Smooth muscle cell (in vitro differentiated cells): Measurements from ENCODE around the gene OR51F2. TPM values are rescaled to one million over a fixed set of nuclear protein-coding genes. Genes with fewer than 3 reads are reported as not detected.
"Not testable (repeated sequence)": the region's sequence is repeated elsewhere in the genome, so short reads cannot be mapped to it uniquely, and the experiment has no call there.

Source experiments
- DNase-seq: peaks from one replicate; lab custom pipeline; 2025; ENCODE audit not compliant: unreplicated experiment; lab: John Stamatoyannopoulos, UW
- H2AFZ ChIP-seq: fragments of 200-600 bp; sonication (generic); 2 replicates; pipeline ENCODE4 v1.6.0; 2016; ENCODE audit warnings: antibody characterized with exemption, low read depth, mild to moderate bottlenecking
- H3F3A ChIP-seq: fragments of 200-600 bp; sonication (generic); 2 replicates; pipeline ENCODE4 v1.6.0; 2017; ENCODE audit warnings: antibody characterized with exemption, low read depth
- H3K27ac ChIP-seq: fragments of 200-600 bp; sonication (generic); 2 replicates; pipeline ENCODE4 v1.5.1; 2016; ENCODE audit warnings: low read depth, mild to moderate bottlenecking
- H3K27me3 ChIP-seq: fragments of 200-600 bp; sonication (generic); 2 replicates; pipeline ENCODE4 v1.6.1; 2016; ENCODE audit warnings: low read depth, mild to moderate bottlenecking
- H3K36me3 ChIP-seq: fragments of 200-600 bp; sonication (generic); 2 replicates; pipeline ENCODE4 v1.5.1; 2016; ENCODE audit warnings: low read depth
- H3K4me1 ChIP-seq: fragments of 200-600 bp; sonication (generic); 2 replicates; pipeline ENCODE4 v1.5.1; 2016; ENCODE audit warnings: low read depth
- H3K4me2 ChIP-seq: fragments of 200-600 bp; sonication (generic); 2 replicates; pipeline ENCODE4 v1.6.0; 2016; ENCODE audit warnings: mild to moderate bottlenecking
- H3K4me3 ChIP-seq: fragments of 200-600 bp; sonication (generic); 2 replicates; pipeline ENCODE4 v1.5.1; 2016; ENCODE audit warnings: mild to moderate bottlenecking
- H3K79me2 ChIP-seq: fragments of 200-600 bp; sonication (generic); 2 replicates; pipeline ENCODE4 v1.6.0; 2016; ENCODE audit warnings: low read depth, mild to moderate bottlenecking
- H3K9ac ChIP-seq: fragments of 200-600 bp; sonication (generic); 2 replicates; pipeline ENCODE4 v1.6.0; 2016; ENCODE audit warnings: low read depth
- H3K9me3 ChIP-seq: fragments of 200-600 bp; sonication (generic); replicated peaks from 2 replicates; pipeline ENCODE4 v1.5.1; 2016; ENCODE audit warnings: low read depth
- H4K20me1 ChIP-seq: fragments of 200-600 bp; sonication (generic); 2 replicates; pipeline ENCODE4 v1.6.0; 2016; ENCODE audit warnings: low read depth
- CTCF ChIP-seq: fragments of 200-600 bp; sonication (generic); IDR thresholded peaks from 2 replicates; pipeline ENCODE4 v1.5.1; 2017; ENCODE audit warnings: borderline replicate concordance, mild to moderate bottlenecking, antibody characterized with exemption; ENCODE audit not compliant: insufficient read depth, poor library complexity, severe bottlenecking
- WGBS: methylation state at CpG from one replicate; pipeline ENCODE4 v1.1.7; 2016; ENCODE audit warnings: low lambda C conversion rate; 5-methylcytosine and 5-hydroxymethylcytosine counted together
- polyA plus RNA-seq: library from polyadenylated mRNA; unstranded; fragments of >200 nt; fragmentation: Nextera tagmentation; extraction: Ambion mirVana; gene quantifications from 2 replicates; pipeline ENCODE4 v1.2.1, GENCODE V29; 2016
- total RNA-seq: library from RNA; depleted of rRNA; stranded (reverse); fragments of >200 nt; gene quantifications from 2 replicates; pipeline ENCODE4 v1.2.3, GENCODE V29; 2014

OR51F2 gene
- total and polyA plus RNA-seq, 2 experiments from 2014 or later: not detected

GRCh38 chr11:4851033-4851432 is 29.9 kb downstream of the OR51F2 start:
- H3K4me1 ChIP-seq: no peaks in the 10 kb centered on the region
- peaks cover 4% of the 10 kb centered on the region for H3K27me3 ChIP-seq
- H4K20me1 ChIP-seq: no peaks in the 10 kb centered on the region
- DNase-seq: no peak
- 28% methylated on average over 4 of the region's 4 CpGs for WGBS
- no peak overlapping the region for H3K4me3 ChIP-seq
- H3K36me3 ChIP-seq: no peaks in the 10 kb centered on the region
- H3K9ac ChIP-seq: no peak overlapping the region
- TF ChIP-seq CTCF: no peak
- H3K27ac ChIP-seq: no peak overlapping the region
- no peaks in the 10 kb centered on the region for H3K79me2 ChIP-seq
- H2AFZ ChIP-seq: no peak overlapping the region
- H3K4me2 ChIP-seq: peak overlapping the region; percentile 21
- H3F3A ChIP-seq: no peaks in the 10 kb centered on the region
- H3K9me3 ChIP-seq: no peaks in the 10 kb centered on the region

GRCh38 chr11:4854286-4854685 is 33.2 kb downstream of the OR51F2 start:
- not testable (repeated sequence) for H3K27ac ChIP-seq, H3K4me3 ChIP-seq, H3K9ac ChIP-seq, H3K9me3 ChIP-seq, H3K79me2 ChIP-seq, H4K20me1 ChIP-seq, H3K36me3 ChIP-seq, DNase-seq, H3F3A ChIP-seq, H3K4me2 ChIP-seq, H3K4me1 ChIP-seq, H2AFZ ChIP-seq, H3K27me3 ChIP-seq
- 93% methylated on average over 7 of the region's 7 CpGs for WGBS

- H3K4me3 ChIP-seq: no peak overlapping the region
- H3F3A ChIP-seq: no peaks in the 10 kb centered on the region
- no peak for TF ChIP-seq CTCF
- H3K4me1 ChIP-seq: no peaks in the 10 kb centered on the region
- no peak overlapping the region for H3K27ac ChIP-seq
- DNase-seq: no peak
- H3K9ac ChIP-seq: no peak overlapping the region
- H3K4me2 ChIP-seq: no peak overlapping the region
- H3K36me3 ChIP-seq: no peaks in the 10 kb centered on the region
- H3K79me2 ChIP-seq: no peaks in the 10 kb centered on the region
- no peak overlapping the region for H2AFZ ChIP-seq
- H3K9me3 ChIP-seq: no peaks in the 10 kb centered on the region
- no peaks in the 10 kb centered on the region for H3K27me3 ChIP-seq
- no peaks in the 10 kb centered on the region for H4K20me1 ChIP-seq
Observed at GRCh38 chr11:4862447-4863236, 41.5 kb downstream of the OR51F2 start.

- Histone ChIP-seq H3K4me1 (no peaks in the 10 kb centered on the region), H3K27ac (no peak overlapping the region), H3K36me3 (no peaks in the 10 kb centered on the region), H4K20me1 (no peaks in the 10 kb centered on the region), H3K4me3 (no peak overlapping the region), H3K27me3 (no peaks in the 10 kb centered on the region), H3K79me2 (no peaks in the 10 kb centered on the region), H2AFZ (no peak overlapping the region), H3K9me3 (no peaks in the 10 kb centered on the region), H3K9ac (no peak overlapping the region), H3F3A (no peaks in the 10 kb centered on the region), H3K4me2 (no peak overlapping the region)
- 53% methylated on average over 4 of the region's 4 CpGs for WGBS
- DNase-seq: no peak
- no peak for TF ChIP-seq CTCF
Observed at GRCh38 chr11:4863876-4864275, 42.8 kb downstream of the OR51F2 start.
